Epithelial cell of esophagus (primary cell): ENCODE results near the gene SCRN1.

ENCODE experiments used
- DNase-seq: peaks from one replicate; pipeline ENCODE4 v3.0.0; 2010; ENCODE audit warnings: low read depth
- H3K4me3 ChIP-seq: 2 replicates; pipeline ENCODE4 v1.5.1; 2011; ENCODE audit warnings: mild to moderate bottlenecking, low read length, control low read depth
- CTCF ChIP-seq: IDR thresholded peaks from 2 replicates; pipeline ENCODE4 v1.5.1; 2011; ENCODE audit warnings: low read depth, mild to moderate bottlenecking, low read length, control low read depth, inconsistent platforms; ENCODE audit not compliant: insufficient read depth; ENCODE audit errors: missing control alignments

SCRN1 gene

GRCh38 chr7:30022991-30023390 lies 33.4 kb upstream of the SCRN1 start:
- H3K4me3 ChIP-seq, result no peak overlapping the region
- no peak for DNase-seq
- TF ChIP-seq CTCF, result no peak

- TF ChIP-seq CTCF, result no peak
- no peak overlapping the region for H3K4me3 ChIP-seq
- DNase-seq, result no peak
Observed at GRCh38 chr7:30020535-30020934, 30.9 kb upstream of the SCRN1 start.

- H3K4me3 ChIP-seq, result no peak overlapping the region
- peak; percentile 33 for DNase-seq
- TF ChIP-seq CTCF, result no peak
Observed at GRCh38 chr7:30019960-30020359, 30.4 kb upstream of the SCRN1 start.

GRCh38 chr7:30019387-30019786 lies 29.8 kb upstream of the SCRN1 start:
- TF ChIP-seq CTCF, result no peak
- DNase-seq, result no peak
- no peak overlapping the region for H3K4me3 ChIP-seq

GRCh38 chr7:30018451-30018850 lies 28.9 kb upstream of the SCRN1 start:
- DNase-seq, result no peak
- TF ChIP-seq CTCF, result no peak
- no peak overlapping the region for H3K4me3 ChIP-seq

GRCh38 chr7:30012757-30013156 lies 23.2 kb upstream of the SCRN1 start:
- no peak overlapping the region for H3K4me3 ChIP-seq
- TF ChIP-seq CTCF, result no peak
- no peak for DNase-seq

GRCh38 chr7:30010021-30010420 lies 20.4 kb upstream of the SCRN1 start:
- no peak overlapping the region for H3K4me3 ChIP-seq
- no peak for TF ChIP-seq CTCF
- DNase-seq, result no peak
